HG02759 (cell line): ENCODE measurements around the gene ARHGAP4.

ENCODE experiments used
- ATAC-seq: cut with Tn5 transposase; IDR thresholded peaks from one replicate; pipeline ENCODE4 v1.9.1; 2021; ENCODE audit warnings: mild to moderate bottlenecking, moderate library complexity; ENCODE audit not compliant: unreplicated experiment

ARHGAP4 gene

GRCh38 chrX:153908219-153908860 lies 17.7 kb downstream of the ARHGAP4 start:
- no peak for ATAC-seq

- no peak for ATAC-seq
Measured at GRCh38 chrX:153907456-153907855, 18.6 kb downstream of the ARHGAP4 start.

- ATAC-seq = no peak
Measured at GRCh38 chrX:153906126-153906917, 19.7 kb downstream of the ARHGAP4 start.

- ATAC-seq = no peak
Measured at GRCh38 chrX:153905481-153906095, 20.5 kb downstream of the ARHGAP4 start.

GRCh38 chrX:153903991-153904957 lies 21.8 kb downstream of the ARHGAP4 start, which contains the start of gene AVPR2:
AVPR2 (plus strand) TSS chrX:153904673; CDS start chrX:153905146, 473 bp downstream.
- ATAC-seq = no peak

GRCh38 chrX:153903238-153903980 lies 22.7 kb downstream of the ARHGAP4 start:
- ATAC-seq = no peak

- no peak for ATAC-seq
Measured at GRCh38 chrX:153902385-153902784, 23.7 kb downstream of the ARHGAP4 start.

- no peak for ATAC-seq
Measured at GRCh38 chrX:153901753-153902140, 24.3 kb downstream of the ARHGAP4 start.

- peak; percentile 82 for ATAC-seq
Measured at GRCh38 chrX:153900831-153901752, 25.0 kb downstream of the ARHGAP4 start.

- no peak for ATAC-seq
Measured at GRCh38 chrX:153897899-153898298, 28.2 kb downstream of the ARHGAP4 start.

GRCh38 chrX:153889123-153889522 lies 36.9 kb downstream of the ARHGAP4 start:
- no peak for ATAC-seq

- ATAC-seq = no peak
Measured at GRCh38 chrX:153888344-153888743, 37.7 kb downstream of the ARHGAP4 start.

- no peak for ATAC-seq
Measured at GRCh38 chrX:153887385-153887784, 38.7 kb downstream of the ARHGAP4 start.

GRCh38 chrX:153886915-153887314 lies 39.1 kb downstream of the ARHGAP4 start:
- ATAC-seq = no peak

GRCh38 chrX:153885968-153886903 lies 39.8 kb downstream of the ARHGAP4 start, which contains the start of gene L1CAM:
L1CAM (minus strand) TSS chrX:153886173; CDS start chrX:153875836, 10,337 bp downstream.
- ATAC-seq = no peak

GRCh38 chrX:153885208-153885787 lies 40.8 kb downstream of the ARHGAP4 start:
- ATAC-seq = no peak

- ATAC-seq = no peak
Measured at GRCh38 chrX:153884590-153884989, 41.5 kb downstream of the ARHGAP4 start.
